MCF 10A (cell line): Measurements from ENCODE around the gene PLBD1. TPM values are rescaled to one million over a fixed set of nuclear protein-coding genes. Genes with fewer than 3 reads are reported as not detected.

Experiments
- BruUV-seq: library from RNA; stranded (reverse); fragments of 400-500 nt; replicated peaks from 2 replicates; lab custom pipeline; 2021; lab: Mats Ljungman, UMichigan
- CTCF ChIA-PET: fragments of 300-600 bp; sonication (Branson Sonifier 250); formaldehyde crosslinking; extraction: SDS; loops from one replicate; lab custom pipeline; 2021; ENCODE audit warnings: antibody characterized with exemption, inconsistent platforms; lab: Yijun Ruan, JAX
- POLR2A ChIA-PET: fragments of 300-600, 350-650 bp; sonication (Branson Sonifier 250); formaldehyde crosslinking; extraction: SDS; loops from one replicate; lab custom pipeline; 2020; ENCODE audit warnings: antibody characterized with exemption, inconsistent platforms; lab: Yijun Ruan, JAX
- DNase-seq: peaks from one replicate; pipeline ENCODE4 v3.0.0-alpha.2; 2018; ENCODE audit not compliant: unreplicated experiment
- H3K27ac Mint-ChIP-seq: one replicate; pipeline ENCODE4 v1.8.0; 2022; ENCODE audit warnings: mild to moderate bottlenecking, low read depth, mixed read lengths; ENCODE audit not compliant: unreplicated experiment
- H3K27me3 Mint-ChIP-seq: one replicate; pipeline ENCODE4 v1.8.0; 2022; ENCODE audit warnings: mixed read lengths; ENCODE audit not compliant: insufficient read depth, unreplicated experiment
- H3K36me3 Mint-ChIP-seq: one replicate; pipeline ENCODE4 v1.8.0; 2022; ENCODE audit warnings: mild to moderate bottlenecking, moderate library complexity, mixed read lengths; ENCODE audit not compliant: insufficient read depth, unreplicated experiment
- H3K4me1 Mint-ChIP-seq: one replicate; pipeline ENCODE4 v1.8.0; 2022; ENCODE audit warnings: mixed read lengths; ENCODE audit not compliant: insufficient read depth, unreplicated experiment
- H3K4me3 Mint-ChIP-seq: one replicate; pipeline ENCODE4 v1.8.0; 2022; ENCODE audit warnings: mild to moderate bottlenecking, moderate library complexity, mixed read lengths; ENCODE audit not compliant: unreplicated experiment
- H3K9me3 Mint-ChIP-seq: one replicate; pipeline ENCODE4 v1.8.0; 2022; ENCODE audit warnings: mixed read lengths; ENCODE audit not compliant: unreplicated experiment
- CTCF ChIP-seq: fragments of 200-600 bp; IDR thresholded peaks from one replicate; pipeline ENCODE4 v1.8.0; 2022; ENCODE audit warnings: antibody characterized with exemption, mild to moderate bottlenecking; ENCODE audit not compliant: unreplicated experiment
- intact Hi-C: fragments of 100-400 bp; cut with micrococcal nuclease; formaldehyde crosslinking; loops from 2 replicates; pipeline ENCODE4 v1.14.1; 2022
- total RNA-seq: library from RNA; stranded (reverse); gene quantifications from 2 replicates; pipeline ENCODE4 v1.2.3, GENCODE V29; 2022

PLBD1 gene
- total RNA-seq, 1 experiment from 2014 or later = not detected

DNA sequence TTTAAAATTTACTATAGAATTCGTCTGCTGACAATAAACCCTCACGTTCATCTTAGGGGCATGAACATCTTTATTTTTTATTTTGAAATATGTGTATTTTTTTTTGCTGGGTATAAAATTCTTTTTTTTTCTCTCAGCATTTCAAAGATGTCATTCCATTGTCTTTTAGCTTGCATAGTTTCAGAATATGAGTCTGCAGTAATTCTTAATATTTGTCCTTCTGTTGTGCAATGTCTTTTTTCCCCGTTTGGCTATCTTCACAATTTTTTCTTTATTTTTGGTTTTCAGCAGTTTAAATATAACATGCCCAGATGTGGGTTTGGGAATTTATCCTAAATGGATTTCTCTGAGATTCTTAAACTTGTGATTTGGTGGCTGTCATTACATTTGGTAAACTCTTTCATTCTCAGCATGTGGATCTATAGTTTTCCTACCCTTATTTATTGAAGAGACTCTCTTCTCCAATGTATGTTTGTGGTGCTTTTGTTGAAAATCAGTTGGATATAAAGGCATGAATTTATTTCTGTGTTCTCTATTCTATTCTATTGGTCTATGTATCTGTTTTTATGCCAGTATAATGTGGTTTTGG is 37.8 kb upstream of the PLBD1 start:
- ChIA-PET CTCF (interaction anchor here (1.3 kb wide), 1 partner anchor 13 kb away, joined by 5 read pairs; no protein-coding TSS in a partner anchor), POLR2A (no interaction called here)
- Mint-ChIP-seq H3K9me3 (peaks cover 51% of the 10 kb centered on the region), H3K27ac (no peak overlapping the region), H3K4me3 (no peak overlapping the region), H3K36me3 (no peaks in the 10 kb centered on the region), H3K27me3 (no peaks in the 10 kb centered on the region), H3K4me1 (no peaks in the 10 kb centered on the region)
- no peak for TF ChIP-seq CTCF
- DNase-seq = peak; percentile 9
- intact Hi-C loops = no loop called here
- no TSS peak for BruUV-seq

DNA sequence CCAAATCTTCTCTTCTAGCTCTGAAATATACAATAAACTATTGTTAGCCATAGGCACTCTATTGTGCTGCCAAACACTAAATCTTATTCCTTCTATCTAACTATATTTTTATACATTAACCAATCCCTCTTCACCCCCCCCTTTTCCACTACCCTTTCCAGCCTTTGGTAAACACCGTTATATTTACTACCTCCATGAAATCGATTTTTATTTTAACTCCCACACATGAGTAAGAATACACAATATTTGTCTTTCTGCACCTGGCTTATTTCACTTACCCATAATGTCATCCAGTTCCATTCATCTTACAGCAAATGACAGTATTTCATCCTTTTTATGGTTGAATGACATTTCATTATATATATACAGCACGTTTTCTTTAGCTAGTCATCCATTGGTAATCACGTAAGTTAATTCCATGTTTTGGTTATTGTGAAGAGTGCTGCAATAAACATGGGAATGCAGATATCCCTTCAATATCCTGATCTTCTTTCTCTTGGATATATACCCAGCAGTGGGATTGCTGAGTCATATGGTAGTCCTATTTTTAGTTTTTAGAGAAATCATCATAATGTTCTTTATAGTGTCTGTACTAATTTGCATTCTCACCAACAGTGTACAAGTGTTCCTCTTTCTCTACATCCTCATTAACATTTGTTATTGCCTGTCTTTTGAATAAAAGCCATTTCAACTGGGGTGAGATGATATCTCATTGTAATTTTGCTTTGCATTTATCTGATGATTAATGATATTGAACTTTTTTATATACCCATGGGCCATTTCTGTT is 34.2 kb upstream of the PLBD1 start:
- ChIA-PET POLR2A (no interaction called here), CTCF (interaction anchor here (0.6 to 0.9 kb wide), 2 partner anchors 18 to 360 kb away, joined by 3 to 5 read pairs; no protein-coding TSS in a partner anchor)
- no peaks in the 10 kb centered on the region for H3K4me1 Mint-ChIP-seq
- intact Hi-C loops = no loop called here
- peaks cover 37% of the 10 kb centered on the region for H3K9me3 Mint-ChIP-seq
- no peak overlapping the region for H3K4me3 Mint-ChIP-seq
- TF ChIP-seq CTCF = no peak
- H3K36me3 Mint-ChIP-seq = no peaks in the 10 kb centered on the region
- no peak overlapping the region for H3K27ac Mint-ChIP-seq
- H3K27me3 Mint-ChIP-seq = no peaks in the 10 kb centered on the region
- no TSS peak for BruUV-seq
- no peak for DNase-seq

DNA sequence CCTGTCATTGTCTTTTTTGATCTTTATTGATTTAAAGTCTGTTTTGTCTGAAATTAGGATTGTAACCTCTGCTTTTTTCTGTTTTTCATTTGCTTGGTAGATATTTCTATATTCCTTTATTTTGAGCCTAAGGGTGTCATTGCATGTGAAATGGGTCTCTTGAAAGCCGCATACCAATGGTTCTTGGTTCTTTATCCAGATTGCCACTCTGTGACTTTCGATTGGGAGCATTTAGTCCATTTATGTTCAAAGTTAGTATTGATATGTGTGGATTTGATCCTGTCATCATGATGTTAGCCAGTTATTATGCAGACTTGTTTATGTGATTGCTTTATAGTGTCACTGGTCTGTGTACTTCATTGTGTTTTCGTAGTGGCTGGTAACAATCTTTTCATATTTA is 29.8 kb upstream of the PLBD1 start:
- no TSS peak for BruUV-seq
- H3K9me3 Mint-ChIP-seq = peaks cover 19% of the 10 kb centered on the region
- no peaks in the 10 kb centered on the region for H3K4me1 Mint-ChIP-seq
- H3K27me3 Mint-ChIP-seq = no peaks in the 10 kb centered on the region
- DNase-seq = no peak
- CTCF ChIA-PET = interaction anchor here (1.0 kb wide), 1 partner anchor 33 kb away, joined by 4 read pairs; no protein-coding TSS in a partner anchor
- H3K4me3 Mint-ChIP-seq = no peak overlapping the region
- H3K27ac Mint-ChIP-seq = no peak overlapping the region
- no peaks in the 10 kb centered on the region for H3K36me3 Mint-ChIP-seq
- intact Hi-C loops = no loop called here
- no peak for TF ChIP-seq CTCF
- POLR2A ChIA-PET = no interaction called here

GRCh38 chr12:14591719-14592118 is 24.0 kb upstream of the PLBD1 start:
- Mint-ChIP-seq H3K4me3 (no peak overlapping the region), H3K4me1 (no peaks in the 10 kb centered on the region), H3K9me3 (no peaks in the 10 kb centered on the region), H3K27ac (no peak overlapping the region), H3K36me3 (no peaks in the 10 kb centered on the region), H3K27me3 (no peaks in the 10 kb centered on the region)
- intact Hi-C loops = no loop called here
- BruUV-seq = no TSS peak
- CTCF ChIA-PET = interaction anchor here (0.6 kb wide), 2 partner anchors 62 to 77 kb away, joined by 3 to 5 read pairs; no protein-coding TSS in a partner anchor
- no peak for DNase-seq
- no peak for TF ChIP-seq CTCF
- POLR2A ChIA-PET = no interaction called here
